HG02642 (cell line): ENCODE results near the gene SLC34A2.
"Not testable (repeated sequence)": the region's sequence is repeated elsewhere in the genome, so short reads cannot be mapped to it uniquely, and the experiment has no call there.

Experiments
- ATAC-seq: cut with Tn5 transposase; IDR thresholded peaks from one replicate; pipeline ENCODE4 v1.9.1; 2021; ENCODE audit warnings: mild to moderate bottlenecking; ENCODE audit not compliant: unreplicated experiment, poor library complexity

The SLC34A2 gene

GRCh38 chr4:25654971-25655963 lies at the start of gene SLC34A2:
Gene SLC34A2, plus strand, starts transcription at chr4:25655851. Its CDS starts 6,650 bp downstream, at chr4:25662501.
- ATAC-seq: no peak

- ATAC-seq: no peak
Observed at GRCh38 chr4:25608644-25609043, 47.0 kb upstream of the SLC34A2 start.

GRCh38 chr4:25609976-25610375 lies 45.7 kb upstream of the SLC34A2 start:
- ATAC-seq: no peak

DNA sequence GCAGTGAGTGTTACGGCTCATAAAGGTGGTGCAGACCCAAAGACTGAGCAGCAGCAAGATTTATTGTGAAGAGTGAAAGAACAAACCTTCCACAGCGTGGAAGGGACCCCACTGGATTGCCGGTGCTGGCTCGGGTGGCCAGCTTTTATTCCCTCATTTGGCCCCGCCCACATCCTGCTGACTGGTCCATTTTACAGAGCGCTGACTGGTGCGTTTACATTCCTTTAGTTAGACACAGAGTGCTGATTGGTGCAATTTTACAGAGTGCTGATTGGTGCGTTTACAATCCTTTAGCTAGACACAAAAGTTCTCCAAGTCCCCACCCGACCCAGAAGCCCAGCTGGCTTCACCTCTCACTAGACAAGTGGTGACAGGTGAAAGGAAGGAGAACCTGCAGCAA lies 42.0 kb upstream of the SLC34A2 start:
- ATAC-seq: not testable (repeated sequence)

GRCh38 chr4:25614807-25615206 lies 40.8 kb upstream of the SLC34A2 start:
- ATAC-seq: no peak

GRCh38 chr4:25621027-25621930 lies 34.4 kb upstream of the SLC34A2 start:
- ATAC-seq: no peak

- no peak for ATAC-seq
Observed at GRCh38 chr4:25624616-25625015, 31.0 kb upstream of the SLC34A2 start.

DNA sequence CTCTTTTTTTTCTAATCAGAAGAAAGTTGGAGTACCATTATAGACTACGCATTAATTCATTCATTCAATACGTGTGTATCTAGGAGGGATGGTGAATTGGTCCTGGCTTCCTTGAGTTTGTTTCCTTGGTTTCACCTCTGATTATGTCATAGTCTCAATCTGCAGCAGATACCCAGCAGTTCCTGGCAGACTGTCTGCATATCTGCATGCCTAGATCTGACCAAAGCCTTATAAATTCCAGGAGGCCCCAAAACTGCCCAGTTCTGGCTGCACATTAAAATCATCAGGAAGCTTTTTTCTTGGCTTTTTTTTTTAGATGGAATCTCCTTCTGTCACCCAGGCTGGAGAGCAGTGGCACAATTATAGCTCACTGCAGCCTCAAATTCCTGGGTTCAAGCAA lies 27.2 kb upstream of the SLC34A2 start:
- no peak for ATAC-seq

GRCh38 chr4:25632135-25632534 lies 23.5 kb upstream of the SLC34A2 start:
- no peak for ATAC-seq

GRCh38 chr4:25633541-25633940 lies 22.1 kb upstream of the SLC34A2 start:
- no peak for ATAC-seq

DNA sequence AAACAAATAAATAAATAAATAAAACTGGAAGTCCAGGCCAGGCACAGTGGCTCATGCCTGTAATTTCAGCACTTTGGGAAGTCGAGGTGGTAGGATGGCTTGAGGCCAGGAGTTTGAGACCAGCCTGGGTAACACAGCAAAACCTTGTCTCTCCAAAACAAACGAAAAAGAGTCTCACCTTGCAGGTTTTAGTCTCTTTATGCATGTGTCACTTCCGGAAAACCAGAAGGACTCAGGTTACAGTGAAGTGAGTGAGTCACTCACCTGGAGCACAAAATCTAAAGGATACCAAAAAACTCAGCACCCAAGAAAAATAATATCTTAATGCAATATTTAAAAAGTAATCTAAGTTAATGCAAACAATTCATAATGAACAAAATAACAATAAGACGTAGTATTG lies 20.1 kb upstream of the SLC34A2 start:
- ATAC-seq: no peak

DNA sequence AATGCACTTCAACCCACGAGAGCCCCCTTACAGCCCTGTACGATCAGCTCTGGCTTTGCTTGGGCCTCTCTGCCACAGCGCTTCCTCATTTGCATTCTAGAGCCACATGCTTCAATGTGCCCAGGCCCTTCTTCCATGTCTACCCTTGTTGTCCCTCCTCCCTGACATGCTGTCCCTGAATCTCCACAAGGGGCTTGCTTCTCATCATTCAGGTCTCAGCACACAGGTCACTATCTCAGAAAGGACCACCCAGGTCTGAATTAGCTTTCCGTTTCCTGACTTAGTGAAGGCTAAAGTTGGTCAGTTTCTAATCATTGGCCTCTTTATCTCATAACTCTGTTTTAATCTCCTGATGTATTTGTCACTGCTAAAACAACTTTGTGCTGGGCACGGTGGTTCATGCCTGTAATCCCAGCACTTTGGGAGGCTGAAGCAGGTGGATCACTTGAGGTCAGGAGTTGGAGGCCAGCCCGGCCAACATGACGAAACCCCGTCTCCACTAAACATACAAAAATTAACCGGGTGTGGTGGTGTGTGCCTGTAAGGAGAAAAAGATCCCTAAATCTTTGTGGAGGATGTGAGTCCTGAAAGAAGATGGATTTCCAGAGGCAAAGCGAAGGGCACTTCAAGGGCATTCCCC lies 17.9 kb upstream of the SLC34A2 start:
- ATAC-seq: no peak

DNA sequence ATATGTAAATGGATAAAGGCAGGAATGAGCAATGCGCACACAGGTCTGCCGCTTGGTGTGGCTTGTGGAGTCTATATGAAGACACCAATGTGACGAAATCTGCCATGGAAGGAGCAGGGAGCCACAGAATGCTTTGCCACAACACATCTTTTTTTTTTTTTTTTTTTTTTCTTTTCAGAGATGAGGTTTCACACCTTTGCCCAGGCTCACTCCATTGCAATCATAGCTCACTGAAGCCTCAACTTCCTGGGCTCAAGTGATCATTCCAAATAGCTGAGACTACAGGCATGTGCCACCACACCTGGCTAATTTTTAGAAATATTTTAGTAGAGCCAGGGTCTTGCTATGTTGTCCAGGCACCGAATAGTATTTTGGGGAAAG lies 17.4 kb upstream of the SLC34A2 start:
- no peak for ATAC-seq

DNA sequence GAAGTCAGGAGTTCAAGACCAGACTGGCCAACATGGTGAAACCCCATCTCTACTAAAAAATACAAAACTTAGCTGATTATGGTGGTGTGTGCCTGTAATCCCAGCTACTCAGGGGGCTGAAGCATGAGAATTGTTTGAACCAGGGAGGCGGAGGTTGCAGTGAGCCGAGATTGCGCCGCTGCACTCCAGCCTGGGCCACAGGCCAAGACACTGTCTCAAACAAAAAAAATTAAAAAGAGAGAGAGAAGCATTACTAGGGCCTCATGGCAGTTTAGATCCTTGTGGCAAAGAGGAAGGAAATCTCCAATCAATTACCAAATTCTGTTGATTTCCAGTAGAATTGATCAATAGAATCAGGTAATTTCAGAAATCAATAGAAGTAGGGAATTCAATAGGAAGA lies 16.8 kb upstream of the SLC34A2 start:
- no peak for ATAC-seq

GRCh38 chr4:25650311-25650710 lies 5.3 kb upstream of the SLC34A2 start:
- ATAC-seq: no peak

GRCh38 chr4:25651682-25652081 lies 4.0 kb upstream of the SLC34A2 start:
- ATAC-seq: no peak

GRCh38 chr4:25654031-25654970 lies 1.4 kb upstream of the SLC34A2 start:
- no peak for ATAC-seq

DNA sequence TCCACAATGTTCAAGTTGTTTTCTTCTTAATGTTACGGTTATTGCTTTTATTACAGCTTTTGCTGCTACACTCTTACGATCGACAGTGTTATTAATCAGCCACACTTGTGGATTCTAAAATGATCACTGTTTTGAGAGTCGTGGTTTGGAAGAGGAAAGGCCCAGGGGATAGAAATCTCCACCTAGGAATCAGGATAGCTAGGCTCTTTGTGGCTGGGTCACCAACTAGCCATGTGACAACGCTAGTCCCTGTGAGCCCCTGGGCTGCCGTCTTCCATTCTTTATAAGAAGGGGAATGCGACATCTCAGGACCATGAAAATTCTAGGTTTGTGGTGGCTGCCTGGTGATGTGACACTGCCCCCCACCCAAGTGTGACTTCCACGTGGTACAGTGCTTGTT lies 380 bp downstream of the SLC34A2 start:
- ATAC-seq: no peak

- ATAC-seq: no peak
Observed at GRCh38 chr4:25658357-25658771, 2.7 kb downstream of the SLC34A2 start.
